Esophagus squamous epithelium (tissue), 4 donors: ENCODE data around the gene CD2.

ENCODE experiments used
- CTCF ChIP-seq, 6 experiments: fragments of 450-650 bp in 4 of 6; fragments of 200-600 bp in 2 of 6; sonication (generic) in 2 of 6; IDR thresholded peaks; one replicate each; pipeline ENCODE4 v1.5.1; 2016 to 2019; ENCODE audit warnings: antibody characterized with exemption in 6 of 6, mild to moderate bottlenecking in 4 of 6, moderate library complexity in 4 of 6
- POLR2A ChIP-seq, 4 donors: fragments of 450-650 bp; IDR thresholded peaks; one replicate each; pipeline ENCODE4 v1.6.1; 2017; ENCODE audit warnings: antibody characterized with exemption in 4 of 4, mild to moderate bottlenecking in 4 of 4, moderate library complexity in 3 of 4

GRCh38 chr1:116726872-116727820 lies 27.1 kb upstream of the CD2 start:
- TF ChIP-seq CTCF (IDR thresholded peaks at IDR 0.05) (no peak), POLR2A (IDR thresholded peaks at IDR 0.05) (no peak)
